PC-3 (cell line): ENCODE data around the gene GPC6. TPM values are rescaled to one million over a fixed set of nuclear protein-coding genes. Genes with fewer than 3 reads are reported as not detected.

Experiments
- ATAC-seq: fragments of 200-7000 bp; cut with Tn5 transposase; 2 replicates; pipeline ENCODE4 v1.9.1; 2020; ENCODE audit warnings: mild to moderate bottlenecking, moderate library complexity
- BruUV-seq: library from RNA; stranded (reverse); fragments of 400-500 nt; replicated peaks from 2 replicates; lab custom pipeline; 2021; lab: Mats Ljungman, UMichigan
- CTCF ChIA-PET: fragments of 300-600 bp; sonication (Branson Sonifier 250); formaldehyde crosslinking; loops from one replicate; lab custom pipeline; 2022; ENCODE audit warnings: antibody characterized with exemption; lab: Charles Lee
- POLR2A ChIA-PET: fragments of 300-600 bp; sonication (Branson Sonifier 250); formaldehyde crosslinking; loops from one replicate; lab custom pipeline; 2022; ENCODE audit warnings: antibody characterized with exemption; ENCODE audit not compliant: unreplicated experiment; lab: Charles Lee
- DNase-seq: peaks from one replicate; pipeline ENCODE4 v3.0.0-alpha.2; 2015
- H2AFZ ChIP-seq: fragments of 300-600 bp; sonication (generic); 2 replicates; pipeline ENCODE4 v1.6.0; 2016; ENCODE audit warnings: antibody characterized with exemption, low read length
- H3F3A ChIP-seq: fragments of 300-600 bp; sonication (generic); one replicate; pipeline ENCODE4 v1.6.0; 2017; ENCODE audit warnings: antibody characterized with exemption, low read length, control low read depth, mild to moderate bottlenecking; ENCODE audit not compliant: unreplicated experiment
- H3K27ac ChIP-seq: fragments of 300-600 bp; sonication (generic); 2 replicates; pipeline ENCODE4 v1.5.1; 2016; ENCODE audit warnings: mild to moderate bottlenecking, low read length
- H3K27me3 ChIP-seq: fragments of 300-600 bp; sonication (generic); 2 replicates; pipeline ENCODE4 v1.6.1; 2016; ENCODE audit warnings: low read length, mixed read lengths
- H3K36me3 ChIP-seq: fragments of 300-600 bp; sonication (generic); 2 replicates; pipeline ENCODE4 v1.6.1; 2016; ENCODE audit warnings: low read depth, mixed run types, low read length, mixed read lengths
- H3K4me1 ChIP-seq: fragments of 300-600 bp; sonication (generic); 2 replicates; pipeline ENCODE4 v1.5.1; 2016; ENCODE audit warnings: low read length; ENCODE audit not compliant: insufficient read depth
- H3K4me2 ChIP-seq: fragments of 300-600 bp; sonication (generic); 2 replicates; pipeline ENCODE4 v1.6.0; 2016; ENCODE audit warnings: low read length
- H3K4me3 ChIP-seq: fragments of 300-600 bp; sonication (generic); 2 replicates; pipeline ENCODE4 v1.5.1; 2016; ENCODE audit warnings: mild to moderate bottlenecking, low read length, mixed read lengths
- H3K79me2 ChIP-seq: fragments of 300-600 bp; sonication (generic); 2 replicates; pipeline ENCODE4 v1.6.1; 2017; ENCODE audit warnings: low read length, mixed read lengths
- H3K9ac ChIP-seq: fragments of 300-600 bp; sonication (generic); 2 replicates; pipeline ENCODE4 v1.6.0; 2016; ENCODE audit warnings: mild to moderate bottlenecking, low read length
- H3K9me2 ChIP-seq: fragments of 300-600 bp; sonication (generic); replicated peaks from 2 replicates; pipeline ENCODE4 v1.6.1; 2016; ENCODE audit warnings: mixed run types, low read length, mixed read lengths
- H3K9me3 ChIP-seq: fragments of 300-600 bp; sonication (generic); 2 replicates; pipeline ENCODE4 v1.6.1; 2016; ENCODE audit warnings: low read length, mixed read lengths
- H4K20me1 ChIP-seq: fragments of 300-600 bp; sonication (generic); 2 replicates; pipeline ENCODE4 v1.6.1; 2016; ENCODE audit warnings: low read length, mixed read lengths
- EZH2 ChIP-seq: fragments of 300-600 bp; sonication (generic); IDR thresholded peaks from one replicate; pipeline ENCODE4 v1.6.1; 2017; ENCODE audit warnings: antibody characterized with exemption, mild to moderate bottlenecking, low read length; ENCODE audit not compliant: unreplicated experiment
- EZH2phosphoT487 ChIP-seq: fragments of 300-600 bp; sonication (generic); IDR thresholded peaks from 2 replicates; pipeline ENCODE4 v1.6.1; 2018; ENCODE audit warnings: mild to moderate bottlenecking, antibody characterized with exemption, low read length, borderline replicate concordance
- intact Hi-C: fragments of 100-400 bp; cut with micrococcal nuclease; formaldehyde crosslinking; loops from 2 replicates; pipeline ENCODE4 v1.9.0; 2023
- total RNA-seq: library from RNA; depleted of rRNA; stranded (reverse); fragments of >200 nt; gene quantifications from 2 replicates; pipeline ENCODE4 v1.2.3, GENCODE V29; 2014
- TF ChIP-seq, protein P1 (sequence below): fragments of 300-600 bp; sonication (generic); conservative IDR thresholded peaks from 2 replicates; pipeline ENCODE4 v1.5.1; 2017; ENCODE audit warnings: antibody characterized with exemption, low read depth, mild to moderate bottlenecking, low read length

GPC6 gene
- total RNA-seq, 1 experiment from 2014 or later, result 3.5 TPM

DNA sequence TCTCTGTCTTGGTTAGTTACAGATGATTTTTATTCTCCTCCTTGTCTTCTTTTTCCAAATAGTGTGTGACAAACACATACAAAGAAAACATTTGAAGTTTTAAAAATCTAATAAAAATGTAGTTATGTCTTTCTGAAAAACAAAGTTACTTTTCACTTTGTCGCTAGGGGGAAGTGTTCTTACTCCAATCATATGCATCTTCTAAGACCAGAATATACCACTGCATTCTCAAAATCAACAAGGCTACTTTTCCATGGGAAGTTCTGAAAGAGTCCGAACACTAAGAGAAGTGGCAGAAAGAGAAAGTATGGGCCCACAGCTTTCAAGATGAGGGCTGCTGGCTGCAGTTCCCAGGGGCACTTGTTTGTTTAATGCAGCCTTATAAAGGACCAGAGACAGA is 1043.9 kb downstream of the GPC6 start:
- H3K9me2 ChIP-seq, result no peaks in the 10 kb centered on the region
- ATAC-seq, result no peak
- no peak overlapping the region for H2AFZ ChIP-seq
- no peak overlapping the region for H3K4me2 ChIP-seq
- no peak overlapping the region for H3K27ac ChIP-seq
- no peaks in the 10 kb centered on the region for H4K20me1 ChIP-seq
- H3K79me2 ChIP-seq, result no peaks in the 10 kb centered on the region
- no peaks in the 10 kb centered on the region for H3K36me3 ChIP-seq
- ChIA-PET CTCF (no interaction called here), POLR2A (no interaction called here)
- no peak overlapping the region for H3K4me3 ChIP-seq
- intact Hi-C loops, result loop anchor here (1.0 to 5.0 kb wide), 2 partner anchors 77 to 92 kb away; no protein-coding TSS in a partner anchor
- no peak overlapping the region for H3K9ac ChIP-seq
- TF ChIP-seq, protein P1, sequence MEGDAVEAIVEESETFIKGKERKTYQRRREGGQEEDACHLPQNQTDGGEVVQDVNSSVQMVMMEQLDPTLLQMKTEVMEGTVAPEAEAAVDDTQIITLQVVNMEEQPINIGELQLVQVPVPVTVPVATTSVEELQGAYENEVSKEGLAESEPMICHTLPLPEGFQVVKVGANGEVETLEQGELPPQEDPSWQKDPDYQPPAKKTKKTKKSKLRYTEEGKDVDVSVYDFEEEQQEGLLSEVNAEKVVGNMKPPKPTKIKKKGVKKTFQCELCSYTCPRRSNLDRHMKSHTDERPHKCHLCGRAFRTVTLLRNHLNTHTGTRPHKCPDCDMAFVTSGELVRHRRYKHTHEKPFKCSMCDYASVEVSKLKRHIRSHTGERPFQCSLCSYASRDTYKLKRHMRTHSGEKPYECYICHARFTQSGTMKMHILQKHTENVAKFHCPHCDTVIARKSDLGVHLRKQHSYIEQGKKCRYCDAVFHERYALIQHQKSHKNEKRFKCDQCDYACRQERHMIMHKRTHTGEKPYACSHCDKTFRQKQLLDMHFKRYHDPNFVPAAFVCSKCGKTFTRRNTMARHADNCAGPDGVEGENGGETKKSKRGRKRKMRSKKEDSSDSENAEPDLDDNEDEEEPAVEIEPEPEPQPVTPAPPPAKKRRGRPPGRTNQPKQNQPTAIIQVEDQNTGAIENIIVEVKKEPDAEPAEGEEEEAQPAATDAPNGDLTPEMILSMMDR, result peak; percentile 43; the same call in 1 of the 2 replicates
- TF ChIP-seq EZH2phosphoT487, result no peak
- H3K9me3 ChIP-seq, result no peaks in the 10 kb centered on the region
- no peaks in the 10 kb centered on the region for H3F3A ChIP-seq
- no TSS peak for BruUV-seq
- DNase-seq, result peak; percentile 31
- peaks cover 7% of the 10 kb centered on the region for H3K4me1 ChIP-seq
- no peaks in the 10 kb centered on the region for H3K27me3 ChIP-seq

DNA sequence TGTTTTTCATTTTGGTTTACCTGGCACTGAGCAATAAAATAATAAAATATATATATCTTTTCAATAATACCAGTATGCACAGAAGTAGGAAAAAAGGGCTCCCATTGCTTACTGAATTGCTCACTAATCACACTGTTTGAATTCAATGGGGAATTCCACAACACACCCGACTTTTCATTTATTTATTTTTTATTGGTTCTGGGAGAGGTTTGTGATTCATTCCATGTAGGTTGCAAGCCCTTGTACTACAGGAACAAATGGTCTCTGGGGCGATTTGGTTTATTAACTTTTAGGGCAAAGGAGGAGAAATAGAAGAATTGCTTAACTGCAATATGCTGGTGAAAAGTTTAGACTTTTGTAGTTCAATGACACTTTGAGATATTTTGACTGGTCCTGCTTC is 1045.4 kb downstream of the GPC6 start:
- Histone ChIP-seq H3K9ac (no peak overlapping the region), H3K4me2 (no peak overlapping the region), H3K79me2 (no peaks in the 10 kb centered on the region), H3K4me1 (peaks cover 7% of the 10 kb centered on the region), H2AFZ (no peak overlapping the region), H3K9me3 (no peaks in the 10 kb centered on the region), H3K4me3 (no peak overlapping the region), H3K27me3 (no peaks in the 10 kb centered on the region), H3F3A (no peaks in the 10 kb centered on the region), H3K9me2 (no peaks in the 10 kb centered on the region), H3K27ac (peak overlapping the region; percentile 55), H3K36me3 (no peaks in the 10 kb centered on the region), H4K20me1 (no peaks in the 10 kb centered on the region)
- DNase-seq, result peak; percentile 37
- ChIA-PET CTCF (interaction anchor here (0.6 kb wide), 1 partner anchor 152 kb away, joined by 10 read pairs; no protein-coding TSS in a partner anchor), POLR2A (no interaction called here)
- TF ChIP-seq, protein P1, result no peak
- no peak for TF ChIP-seq EZH2
- no peak for TF ChIP-seq EZH2phosphoT487
- peak; percentile 79 for ATAC-seq
- intact Hi-C loops, result loop anchor here (1.0 to 5.0 kb wide), 2 partner anchors 33 to 75 kb away; no protein-coding TSS in a partner anchor
- no TSS peak for BruUV-seq

- no peak for ATAC-seq
- H3K9me2 ChIP-seq, result no peaks in the 10 kb centered on the region
- no peak overlapping the region for H3K9ac ChIP-seq
- H3K4me2 ChIP-seq, result no peak overlapping the region
- no peaks in the 10 kb centered on the region for H3K79me2 ChIP-seq
- H3K4me3 ChIP-seq, result no peak overlapping the region
- no peak overlapping the region for H3K27ac ChIP-seq
- H3K9me3 ChIP-seq, result no peaks in the 10 kb centered on the region
- ChIA-PET CTCF (no interaction called here), POLR2A (no interaction called here)
- no TSS peak for BruUV-seq
- H3F3A ChIP-seq, result no peaks in the 10 kb centered on the region
- no peak for DNase-seq
- TF ChIP-seq, protein P1, result no peak
- no peak for TF ChIP-seq EZH2phosphoT487
- TF ChIP-seq EZH2, result no peak
- H3K27me3 ChIP-seq, result no peaks in the 10 kb centered on the region
- no peaks in the 10 kb centered on the region for H3K36me3 ChIP-seq
- no peak overlapping the region for H2AFZ ChIP-seq
- H3K4me1 ChIP-seq, result no peaks in the 10 kb centered on the region
- intact Hi-C loops, result no loop called here
- no peaks in the 10 kb centered on the region for H4K20me1 ChIP-seq
Measured at GRCh38 chr13:94280349-94280748, 1053.7 kb downstream of the GPC6 start.
